HG03565 (cell line): ENCODE results near the gene GPR18.
A peak's percentile ranks its signal among the peaks of the same experiment; 100 is the strongest.

Experiments
- ATAC-seq: cut with Tn5 transposase; IDR thresholded peaks from one replicate; pipeline ENCODE4 v1.9.1; 2021; ENCODE audit warnings: mild to moderate bottlenecking, moderate library complexity; ENCODE audit not compliant: unreplicated experiment

The GPR18 gene

GRCh38 chr13:99293178-99293577 is 35.0 kb upstream of the GPR18 start:
- no peak for ATAC-seq

GRCh38 chr13:99290894-99291293 is 32.7 kb upstream of the GPR18 start:
- ATAC-seq: no peak

- ATAC-seq: no peak
Observed at GRCh38 chr13:99289674-99290337, 31.6 kb upstream of the GPR18 start.

- ATAC-seq: no peak
Observed at GRCh38 chr13:99289271-99289670, 31.1 kb upstream of the GPR18 start.

- ATAC-seq: peak; percentile 70
Observed at GRCh38 chr13:99288089-99288488, 29.9 kb upstream of the GPR18 start.

GRCh38 chr13:99287551-99287950 is 29.4 kb upstream of the GPR18 start:
- ATAC-seq: no peak

GRCh38 chr13:99285432-99286182 is 27.4 kb upstream of the GPR18 start:
- ATAC-seq: no peak

GRCh38 chr13:99282264-99283231 is 24.4 kb upstream of the GPR18 start:
- peak; percentile 56 for ATAC-seq

- ATAC-seq: peak; percentile 38
Observed at GRCh38 chr13:99281811-99282263, 23.7 kb upstream of the GPR18 start.

- no peak for ATAC-seq
Observed at GRCh38 chr13:99280166-99280565, 22.0 kb upstream of the GPR18 start.

GRCh38 chr13:99279637-99280036 is 21.5 kb upstream of the GPR18 start:
- no peak for ATAC-seq

- ATAC-seq: no peak
Observed at GRCh38 chr13:99278843-99279242, 20.7 kb upstream of the GPR18 start.

- ATAC-seq: no peak
Observed at GRCh38 chr13:99278200-99278599, 20.0 kb upstream of the GPR18 start.

- no peak for ATAC-seq
Observed at GRCh38 chr13:99277629-99278028, 19.4 kb upstream of the GPR18 start.

- no peak for ATAC-seq
Observed at GRCh38 chr13:99276706-99277105, 18.5 kb upstream of the GPR18 start.

- no peak for ATAC-seq
Observed at GRCh38 chr13:99275093-99275469, 16.9 kb upstream of the GPR18 start.

GRCh38 chr13:99273128-99273527 is 14.9 kb upstream of the GPR18 start:
- no peak for ATAC-seq

- no peak for ATAC-seq
Observed at GRCh38 chr13:99272481-99272880, 14.3 kb upstream of the GPR18 start.

GRCh38 chr13:99271249-99271648 is 13.1 kb upstream of the GPR18 start:
- ATAC-seq: no peak

- ATAC-seq: no peak
Observed at GRCh38 chr13:99270518-99270917, 12.3 kb upstream of the GPR18 start.

GRCh38 chr13:99269627-99270241 is 11.6 kb upstream of the GPR18 start:
- peak; percentile 72 for ATAC-seq
